GM12878 (cell line): Measurements from ENCODE around the gene ARHGAP30. TPM values are rescaled to one million over a fixed set of nuclear protein-coding genes. Genes with fewer than 3 reads are reported as not detected.
A peak's percentile ranks its signal among the peaks of the same experiment; 100 is the strongest.

Source experiments
- ATAC-seq: fragments of 200-7000 bp; cut with Tn5 transposase; 3 replicates; pipeline ENCODE4 v1.9.1; 2020; ENCODE audit warnings: mild to moderate bottlenecking, moderate library complexity
- BruUV-seq: library from RNA; stranded (reverse); fragments of 400-500 nt; replicated peaks from 2 replicates; lab custom pipeline; 2021; lab: Mats Ljungman, UMichigan
- CTCF ChIA-PET: fragments of 300-600 bp; sonication (Branson Sonifier 250); formaldehyde crosslinking; extraction: SDS; loops from one replicate; lab custom pipeline; 2021; ENCODE audit warnings: inconsistent platforms; lab: Yijun Ruan, JAX
- POLR2A ChIA-PET: fragments of 350-600 bp; formaldehyde crosslinking; extraction: SDS; loops from one replicate; lab custom pipeline; 2021; ENCODE audit warnings: inconsistent platforms; lab: Charles Lee
- RAD21 ChIA-PET: fragments of 300-600 bp; sonication (Branson Sonifier 250); formaldehyde crosslinking; loops from one replicate; lab custom pipeline; 2023; ENCODE audit warnings: antibody characterized with exemption; ENCODE audit not compliant: unreplicated experiment; lab: Charles Lee
- SMC1A ChIA-PET: fragments of 300-600 bp; sonication (Branson Sonifier 250); formaldehyde crosslinking; loops from one replicate; lab custom pipeline; 2023; ENCODE audit not compliant: unreplicated experiment, uncharacterized antibody; lab: Charles Lee
- DNase-seq: peaks from one replicate; pipeline ENCODE4 v3.0.0-alpha.2; 2011; ENCODE audit warnings: low read depth, low spot score
- FAIRE-seq: peaks from 3 replicates; lab custom pipeline; 2011; peaks lifted over from hg19 to GRCh38; lab: Jason Lieb, UNC
- H2AFZ ChIP-seq: 2 replicates; pipeline ENCODE4 v1.6.0; 2011; ENCODE audit warnings: low read depth, low read length, control low read depth; ENCODE audit not compliant: control insufficient read depth
- H3K27ac ChIP-seq: 2 replicates; pipeline ENCODE4 v1.5.1; 2011; ENCODE audit warnings: control low read depth; ENCODE audit not compliant: control insufficient read depth, insufficient read depth
- H3K27me3 ChIP-seq, 2 experiments: replicated peaks in 1 of 2; 2 replicates each; pipeline versions ENCODE4 v1.6.0 to v1.6.1; 2011; ENCODE audit warnings: low read length in 1 of 2; ENCODE audit not compliant: control insufficient read depth in 2 of 2, insufficient read depth in 2 of 2
- H3K36me3 ChIP-seq, 2 experiments: 2 replicates each; pipeline ENCODE4 v1.5.1; 2011; ENCODE audit warnings: low read length in 1 of 2; ENCODE audit not compliant: control insufficient read depth in 2 of 2, insufficient read depth in 2 of 2
- H3K4me1 ChIP-seq: 2 replicates; pipeline ENCODE4 v1.6.1; 2011; ENCODE audit warnings: mild to moderate bottlenecking, low read length, moderate library complexity, mixed read lengths; ENCODE audit not compliant: control insufficient read depth, insufficient read depth
- H3K4me2 ChIP-seq: 2 replicates; pipeline ENCODE4 v1.6.0; 2011; ENCODE audit warnings: control low read depth; ENCODE audit not compliant: control insufficient read depth, insufficient read depth
- H3K4me3 ChIP-seq: fragments of 200-600 bp; sonication (generic); 2 replicates; pipeline ENCODE4 v1.5.1; 2016
- H3K79me2 ChIP-seq: 2 replicates; pipeline ENCODE4 v1.6.0; 2011; ENCODE audit warnings: low read length; ENCODE audit not compliant: control insufficient read depth, insufficient read depth
- H3K9ac ChIP-seq: 2 replicates; pipeline ENCODE4 v1.8.0; 2011; ENCODE audit warnings: low read length, control low read depth, mixed read lengths; ENCODE audit not compliant: control insufficient read depth, insufficient read depth
- H3K9me3 ChIP-seq: replicated peaks from 3 replicates; pipeline ENCODE4 v1.5.1; 2011; ENCODE audit warnings: mild to moderate bottlenecking, low read length; ENCODE audit not compliant: control insufficient read depth, insufficient read depth
- H4K20me1 ChIP-seq: 2 replicates; pipeline ENCODE4 v1.6.0; 2011; ENCODE audit not compliant: control insufficient read depth, insufficient read depth
- EED ChIP-seq: sonication (generic); IDR thresholded peaks from 2 replicates; pipeline ENCODE4 v1.6.1; 2016; ENCODE audit warnings: antibody characterized with exemption, low read depth
- POLR2A ChIP-seq: IDR thresholded peaks from 2 replicates; pipeline ENCODE4 v1.6.1; 2011; ENCODE audit warnings: low read depth, mild to moderate bottlenecking, low read length
- WGBS: methylation state at CpG from one replicate; pipeline ENCODE4 v1.1.6; 2016; ENCODE audit warnings: low lambda C conversion rate; ENCODE audit not compliant: insufficient replicate concordance, insufficient coverage; ENCODE audit errors: missing lambda C conversion rate; 5-methylcytosine and 5-hydroxymethylcytosine counted together
- in situ Hi-C: fragments of 300-500 bp; cut with MboI; formaldehyde crosslinking; loops from 9 replicates; pipeline ENCODE4 v1.14.3; 2018; ENCODE audit warnings: mixed read lengths
- intact Hi-C: fragments of 100-400 bp; cut with micrococcal nuclease; formaldehyde crosslinking; loops from one replicate; pipeline ENCODE4 v1.14.2; 2022; ENCODE audit not compliant: unreplicated experiment
- polyA plus RNA-seq, 11 experiments: library from polyadenylated mRNA; depleted of rRNA in 4 of 11; unstranded in 6 of 11; stranded (reverse) in 5 of 11; fragments of >200 nt; fragmentation: Nextera tagmentation in 4 of 11; fragmentation: Illumina TruSeq in 1 of 11; extraction: Ambion mirVana in 4 of 11; extraction: Trizol in 1 of 11; gene quantifications; 1 replicate in 1 of 11; 2 replicates in 10 of 11; pipeline versions ENCODE4 v1.2.1 to v1.2.3, GENCODE V29; 2011 to 2016; ENCODE audit warnings: inconsistent platforms in 2 of 11, missing spikeins in 2 of 11, low read depth in 1 of 11
- total RNA-seq, 4 experiments: library from RNA; depleted of rRNA in 3 of 4; stranded (reverse); fragments of >200 nt in 3 of 4; fragmentation: Illumina TruSeq in 1 of 4; extraction: Trizol in 1 of 4; gene quantifications; 2 replicates each; pipeline versions ENCODE4 v1.2.1 to v1.2.3, GENCODE V29; 2013 to 2021
- TF ChIP-seq, protein P1 (sequence below): fragments of 450-650 bp; formaldehyde crosslinking; IDR thresholded peaks from 2 replicates; pipeline ENCODE4 v1.5.0; 2022; ENCODE audit warnings: mild to moderate bottlenecking, missing genetic modification characterization

Gene ARHGAP30
- total and polyA plus RNA-seq, 10 of the 15 experiments (the other 5 are each of a cell fraction or from before 2014, with no cell fraction given) = 12.9 to 143 (median 76.3) TPM

DNA sequence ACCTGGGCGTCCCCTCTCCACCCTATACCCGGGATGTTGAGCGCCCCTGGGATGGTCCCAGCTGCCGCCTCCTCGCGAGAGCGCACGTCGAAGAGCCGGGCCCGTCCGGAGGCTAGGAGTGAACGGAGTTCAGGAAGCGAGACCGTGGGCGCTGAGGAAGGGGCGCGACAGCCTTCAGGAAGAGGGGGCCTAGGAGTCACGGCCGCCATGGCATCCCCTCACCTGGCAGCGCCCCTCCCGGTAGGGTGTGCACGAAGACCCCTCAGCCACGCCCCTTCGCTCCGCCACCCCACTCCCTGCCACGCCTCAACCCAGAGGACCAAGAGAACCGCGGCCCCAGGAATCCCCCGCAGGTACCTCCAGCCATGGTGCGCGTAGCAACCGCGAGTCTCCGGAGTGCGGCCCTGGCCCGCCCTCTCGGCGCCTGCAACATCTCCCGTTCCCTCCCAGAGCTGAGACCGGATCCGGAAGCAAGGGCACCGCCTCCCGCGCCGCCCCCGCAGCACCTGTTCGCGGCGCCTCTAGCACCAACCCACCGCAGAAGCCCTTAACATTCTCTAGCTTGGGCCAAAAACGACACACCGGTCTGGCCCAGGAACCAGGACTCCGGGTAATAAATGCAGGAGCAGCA lies 31.1 kb downstream of the ARHGAP30 start, which contains the start of gene TSTD1 (continued):
- TF ChIP-seq, protein P1, sequence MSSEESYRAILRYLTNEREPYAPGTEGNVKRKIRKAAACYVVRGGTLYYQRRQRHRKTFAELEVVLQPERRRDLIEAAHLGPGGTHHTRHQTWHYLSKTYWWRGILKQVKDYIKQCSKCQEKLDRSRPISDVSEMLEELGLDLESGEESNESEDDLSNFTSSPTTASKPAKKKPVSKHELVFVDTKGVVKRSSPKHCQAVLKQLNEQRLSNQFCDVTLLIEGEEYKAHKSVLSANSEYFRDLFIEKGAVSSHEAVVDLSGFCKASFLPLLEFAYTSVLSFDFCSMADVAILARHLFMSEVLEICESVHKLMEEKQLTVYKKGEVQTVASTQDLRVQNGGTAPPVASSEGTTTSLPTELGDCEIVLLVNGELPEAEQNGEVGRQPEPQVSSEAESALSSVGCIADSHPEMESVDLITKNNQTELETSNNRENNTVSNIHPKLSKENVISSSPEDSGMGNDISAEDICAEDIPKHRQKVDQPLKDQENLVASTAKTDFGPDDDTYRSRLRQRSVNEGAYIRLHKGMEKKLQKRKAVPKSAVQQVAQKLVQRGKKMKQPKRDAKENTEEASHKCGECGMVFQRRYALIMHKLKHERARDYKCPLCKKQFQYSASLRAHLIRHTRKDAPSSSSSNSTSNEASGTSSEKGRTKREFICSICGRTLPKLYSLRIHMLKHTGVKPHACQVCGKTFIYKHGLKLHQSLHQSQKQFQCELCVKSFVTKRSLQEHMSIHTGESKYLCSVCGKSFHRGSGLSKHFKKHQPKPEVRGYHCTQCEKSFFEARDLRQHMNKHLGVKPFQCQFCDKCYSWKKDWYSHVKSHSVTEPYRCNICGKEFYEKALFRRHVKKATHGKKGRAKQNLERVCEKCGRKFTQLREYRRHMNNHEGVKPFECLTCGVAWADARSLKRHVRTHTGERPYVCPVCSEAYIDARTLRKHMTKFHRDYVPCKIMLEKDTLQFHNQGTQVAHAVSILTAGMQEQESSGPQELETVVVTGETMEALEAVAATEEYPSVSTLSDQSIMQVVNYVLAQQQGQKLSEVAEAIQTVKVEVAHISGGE = no peak

DNA sequence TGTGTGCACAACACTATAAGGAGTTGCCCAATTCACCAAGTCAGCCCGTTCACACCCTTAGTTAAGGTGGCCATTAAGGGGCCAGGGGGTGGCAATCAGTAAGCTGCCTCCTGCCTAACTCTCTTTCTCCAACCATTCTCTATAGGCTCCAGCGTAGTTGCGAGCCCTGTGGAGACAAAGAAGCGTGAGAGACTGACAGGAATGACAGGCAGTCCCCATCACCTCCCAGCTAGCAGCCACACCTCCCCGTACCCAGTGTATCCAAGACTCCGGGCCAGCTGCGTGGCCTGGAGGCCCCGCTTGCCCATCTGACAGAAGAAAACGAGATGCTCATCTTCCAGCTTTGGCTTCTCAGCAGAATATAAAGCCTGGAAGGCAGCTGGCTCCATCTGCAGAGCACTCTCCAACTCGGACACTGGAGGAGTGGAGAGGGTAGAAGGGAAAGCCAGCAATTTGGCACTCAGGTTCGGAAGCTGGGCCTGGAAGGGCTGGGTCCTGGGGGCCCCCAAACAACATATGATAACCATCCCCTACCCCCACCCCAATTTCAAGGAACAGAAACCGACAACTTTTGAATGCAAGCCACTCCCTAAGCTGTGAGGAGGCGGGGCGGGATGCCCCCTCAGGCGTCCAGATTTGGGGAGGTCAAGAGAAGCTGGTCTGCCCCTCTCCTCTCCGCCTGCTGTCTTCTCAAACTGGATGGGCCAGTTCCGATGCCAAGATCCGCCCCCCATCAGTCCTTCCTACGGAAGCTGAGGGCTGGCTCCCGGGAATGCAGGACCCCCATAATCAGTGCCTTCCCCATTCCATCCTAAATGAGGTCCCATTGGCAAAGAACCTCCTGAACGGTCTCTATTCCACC lies 31.8 kb downstream of the ARHGAP30 start:
- ChIA-PET RAD21 (interaction anchor here (1.0 to 4.2 kb wide), 9 partner anchors 9 to 59 kb away, joined by 3 to 22 read pairs (median 9); partner anchors contain the start of genes ARHGAP30 and F11R), SMC1A (interaction anchor here (0.8 to 6.3 kb wide), 8 partner anchors 9 to 84 kb away, joined by 3 to 51 read pairs (median 4); partner anchors contain the start of gene F11R), CTCF (interaction anchor here (0.9 to 11.1 kb wide), 10 partner anchors 9 to 118 kb away, joined by 3 to 181 read pairs (median 10); partner anchors contain the start of genes ARHGAP30, F11R and KLHDC9), POLR2A (interaction anchor here (0.5 to 2.2 kb wide), 11 partner anchors 9 to 330 kb away, joined by 3 to 21 read pairs (median 4); partner anchors contain the start of genes ARHGAP30 and F11R)
- 61% methylated on average over 21 of the region's 21 CpGs for WGBS
- no peaks in the 10 kb centered on the region for H3K27me3 ChIP-seq
- DNase-seq (no peak), FAIRE-seq (no peak), ATAC-seq (peak; percentile 4; the same call in 1 of the 3 replicates)
- no TSS peak for BruUV-seq
- no peaks in the 10 kb centered on the region for H3K9me3 ChIP-seq
- intact Hi-C loops (no loop called here), in situ Hi-C loops (no loop called here)
- no peak overlapping the region for H2AFZ ChIP-seq
- H3K36me3 ChIP-seq = peaks cover 22 to 29% of the 10 kb centered on the region in 2 experiments
- no peaks in the 10 kb centered on the region for H4K20me1 ChIP-seq
- H3K79me2 ChIP-seq = peaks cover 7% of the 10 kb centered on the region
- TF ChIP-seq POLR2A = no peak; the same call in 1 of the 2 replicates
- peak; percentile 9; the same call in 1 of the 2 replicates for TF ChIP-seq EED
- peaks cover 12% of the 10 kb centered on the region for H3K4me1 ChIP-seq
- H3K27ac ChIP-seq = peak overlapping the region; percentile 69
- H3K9ac ChIP-seq = peak overlapping the region; percentile 41
- peak overlapping the region; percentile 87 for H3K4me3 ChIP-seq
- peak overlapping the region; percentile 57 for H3K4me2 ChIP-seq
